DND-41 (cell line): ENCODE results near the gene ABCC10.

ENCODE experiments used
- CTCF ChIP-seq: IDR thresholded peaks from 2 replicates; pipeline ENCODE4 v1.5.1; 2012; ENCODE audit warnings: borderline replicate concordance, low read length, moderate library complexity, mild to moderate bottlenecking; ENCODE audit not compliant: poor library complexity, severe bottlenecking; ENCODE audit errors: extremely low read depth
- EZH2 ChIP-seq: IDR thresholded peaks from 3 replicates; pipeline ENCODE4 v1.6.1; 2012; ENCODE audit warnings: borderline replicate concordance, low read depth, mild to moderate bottlenecking, moderate library complexity, low read length, inconsistent platforms; ENCODE audit not compliant: severe bottlenecking

- TF ChIP-seq CTCF (no peak), EZH2 (no peak)
Observed at GRCh38 chr6:43476746-43477145, 49.4 kb downstream of the ABCC10 start.
